ENCODE results near the gene HCST.

The HCST gene

GRCh38 chr19:35919306-35919705 is 17.0 kb downstream of the HCST start:
- Histone ChIP-seq H3K4me3 (ENCODE audit: low read depth, low read length) (no peak overlapping the region), H3K27me3 (replicated peaks) (no peaks in the 10 kb centered on the region), H3K27ac (no peak overlapping the region), H3K36me3 (replicated peaks) (no peaks in the 10 kb centered on the region)
- in situ Hi-C loops (cut with HindIII; ENCODE audit: low pct_ligation_motif_present, low sequenced_read_pairs) = no loop called here
- no peak for TF ChIP-seq CTCF (IDR thresholded peaks at IDR 0.05; ENCODE audit: low read depth, low read length, missing control alignments)
- no peak for DNase-seq

- no peak overlapping the region for H3K27ac ChIP-seq
These were observed 18.7 kb downstream of the HCST start for GRCh38 chr19:35921012-35921411.

DNA sequence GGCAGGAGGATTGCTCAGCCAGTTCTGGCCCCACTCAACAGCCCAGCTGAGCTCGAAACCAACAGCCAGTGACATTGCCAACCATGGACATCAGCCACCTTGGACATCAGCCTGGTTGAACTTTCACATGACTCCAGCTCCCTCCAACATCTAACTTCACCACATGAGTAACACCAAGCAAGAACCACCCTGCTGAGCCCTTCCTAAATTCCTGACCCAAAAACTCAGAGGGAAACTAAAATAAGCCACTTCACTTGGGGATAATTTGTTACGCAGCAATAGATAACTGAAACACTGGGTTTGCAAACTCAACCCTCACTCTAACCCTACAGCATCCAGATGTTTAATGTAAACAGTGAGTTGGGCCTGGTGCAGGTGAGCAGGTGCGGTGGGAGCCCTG is 23.2 kb downstream of the HCST start:
- Histone ChIP-seq H3K27me3 (replicated peaks) (no peaks in the 10 kb centered on the region), H3K27ac (no peak overlapping the region), H3K4me3 (ENCODE audit: low read depth, low read length) (no peak overlapping the region), H3K36me3 (replicated peaks) (no peaks in the 10 kb centered on the region)
- no peak for DNase-seq
- in situ Hi-C loops (cut with HindIII; ENCODE audit: low pct_ligation_motif_present, low sequenced_read_pairs) = no loop called here
- TF ChIP-seq CTCF (IDR thresholded peaks at IDR 0.05; ENCODE audit: low read depth, low read length, missing control alignments) = no peak

More at GRCh38 chr19:35921012-35921411, 18.7 kb downstream of the HCST start:
- Histone ChIP-seq H3K4me3 (ENCODE audit: low read depth, low read length) (no peak overlapping the region), H3K27me3 (replicated peaks) (no peaks in the 10 kb centered on the region), H3K36me3 (replicated peaks) (no peaks in the 10 kb centered on the region)
- TF ChIP-seq CTCF (IDR thresholded peaks at IDR 0.05; ENCODE audit: low read depth, low read length, missing control alignments) = no peak
- in situ Hi-C loops (cut with HindIII; ENCODE audit: low pct_ligation_motif_present, low sequenced_read_pairs) = no loop called here
- no peak for DNase-seq

DNA sequence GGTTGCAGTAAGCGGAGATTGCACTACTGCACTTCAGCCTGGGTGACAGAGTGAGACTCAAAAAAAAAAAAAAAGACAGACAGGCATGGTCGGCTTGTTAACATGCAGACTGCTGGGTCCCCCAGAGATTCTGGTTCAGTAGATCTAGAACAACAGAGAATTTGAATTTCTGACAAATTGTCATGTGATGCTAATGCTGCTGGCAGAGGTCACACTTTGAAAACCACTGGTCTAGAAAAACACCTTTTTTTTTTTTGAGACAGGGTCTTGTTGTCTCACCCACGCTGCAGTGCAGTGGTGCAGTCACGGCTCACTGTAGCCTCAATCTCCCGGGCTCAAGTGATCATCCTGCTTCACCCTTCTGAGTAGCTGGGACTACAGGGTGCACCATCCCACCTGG is 26.2 kb downstream of the HCST start:
- no peak for DNase-seq
- no peaks in the 10 kb centered on the region for H3K36me3 ChIP-seq (replicated peaks)
- TF ChIP-seq CTCF (IDR thresholded peaks at IDR 0.05; ENCODE audit: low read depth, low read length, missing control alignments) = no peak
- H3K27me3 ChIP-seq (replicated peaks) = no peaks in the 10 kb centered on the region
- H3K27ac ChIP-seq = no peak overlapping the region
- H3K4me3 ChIP-seq (ENCODE audit: low read depth, low read length) = no peak overlapping the region
- in situ Hi-C loops (cut with HindIII; ENCODE audit: low pct_ligation_motif_present, low sequenced_read_pairs) = no loop called here

- Histone ChIP-seq H3K4me3 (ENCODE audit: low read depth, low read length) (no peak overlapping the region), H3K27ac (no peak overlapping the region)
- in situ Hi-C loops (cut with HindIII; ENCODE audit: low pct_ligation_motif_present, low sequenced_read_pairs) = no loop called here
These were observed 27.5 kb downstream of the HCST start for GRCh38 chr19:35929876-35930275.

More at GRCh38 chr19:35929876-35930275, 27.5 kb downstream of the HCST start:
- no peaks in the 10 kb centered on the region for H3K27me3 ChIP-seq (replicated peaks)
- no peaks in the 10 kb centered on the region for H3K36me3 ChIP-seq (replicated peaks)
- DNase-seq = no peak
- TF ChIP-seq CTCF (IDR thresholded peaks at IDR 0.05; ENCODE audit: low read depth, low read length, missing control alignments) = no peak
